ENCODE results near the gene MAGI2. TPM values are rescaled to one million over a fixed set of nuclear protein-coding genes. Genes with fewer than 3 reads are reported as not detected.

Gene MAGI2
- total RNA-seq, 2 donors from 2014 or later, result 10.3 to 19.2 TPM

- no peak overlapping the region for H3K27ac Mint-ChIP-seq
- Histone ChIP-seq H3K9ac (ENCODE audit: extremely low read depth, low read length, poor library complexity, severe bottlenecking) (no peak overlapping the region), H3K4me1 (ENCODE audit: control insufficient read depth, insufficient read depth, low read length) (no peaks in the 10 kb centered on the region), H3K36me3 (ENCODE audit: control insufficient read depth, insufficient read depth, low read length) (no peaks in the 10 kb centered on the region), H3K9me3 (ENCODE audit: control insufficient read depth, low read length) (peaks cover 5% of the 10 kb centered on the region), H3K27ac (ENCODE audit: low read depth, low read length) (no peak overlapping the region), H3K4me3 (ENCODE audit: low read length) (no peak overlapping the region), H3K27me3 (ENCODE audit: control insufficient read depth, insufficient read depth, low read length, poor library complexity, severe bottlenecking) (no peaks in the 10 kb centered on the region)
- TF ChIP-seq CTCF (conservative IDR thresholded peaks at IDR 0.05), result no peak
- no peaks in the 10 kb centered on the region for H3K36me3 Mint-ChIP-seq (ENCODE audit: low read depth)
- H3K9me3 Mint-ChIP-seq, result no peaks in the 10 kb centered on the region
- H3K4me1 Mint-ChIP-seq, result no peaks in the 10 kb centered on the region
- no peak overlapping the region for H3K4me3 Mint-ChIP-seq
- DNase-seq, result no peak
- H3K27me3 Mint-ChIP-seq (ENCODE audit: insufficient read depth), result no peaks in the 10 kb centered on the region
- 98 to 100% methylated on average over 1 to 2 of the region's 2 CpGs for WGBS, 2 experiments (ENCODE audit: insufficient coverage in 1 of 2, insufficient read length in 1 of 2)
Measured at GRCh38 chr7:79221211-79221610, 232.3 kb downstream of the MAGI2 start.

GRCh38 chr7:79217976-79218626 lies 235.4 kb downstream of the MAGI2 start:
- H3K9ac ChIP-seq (ENCODE audit: extremely low read depth, low read length, poor library complexity, severe bottlenecking), result no peak overlapping the region
- Mint-ChIP-seq H3K4me1 (peaks cover 8% of the 10 kb centered on the region), H3K36me3 (ENCODE audit: low read depth) (no peaks in the 10 kb centered on the region), H3K27me3 (ENCODE audit: insufficient read depth) (no peaks in the 10 kb centered on the region), H3K9me3 (no peaks in the 10 kb centered on the region), H3K27ac (no peak overlapping the region), H3K4me3 (no peak overlapping the region)
- 88 to 92% methylated on average over 4 to 5 of the region's 5 CpGs for WGBS, 2 experiments (ENCODE audit: insufficient coverage in 1 of 2, insufficient read length in 1 of 2)
- H3K4me1 ChIP-seq (ENCODE audit: control insufficient read depth, insufficient read depth, low read length), result no peaks in the 10 kb centered on the region
- no peak for DNase-seq
- no peak for TF ChIP-seq CTCF (conservative IDR thresholded peaks at IDR 0.05)
- no peaks in the 10 kb centered on the region for H3K27me3 ChIP-seq (ENCODE audit: control insufficient read depth, insufficient read depth, low read length, poor library complexity, severe bottlenecking)
- H3K9me3 ChIP-seq (ENCODE audit: control insufficient read depth, low read length), result peaks cover 5% of the 10 kb centered on the region
- no peak overlapping the region for H3K4me3 ChIP-seq (ENCODE audit: low read length)
- H3K36me3 ChIP-seq (ENCODE audit: control insufficient read depth, insufficient read depth, low read length), result no peaks in the 10 kb centered on the region
- H3K27ac ChIP-seq (ENCODE audit: low read depth, low read length), result no peak overlapping the region

- Mint-ChIP-seq H3K4me3 (no peak overlapping the region), H3K9me3 (no peaks in the 10 kb centered on the region), H3K27me3 (ENCODE audit: insufficient read depth) (no peaks in the 10 kb centered on the region), H3K36me3 (ENCODE audit: low read depth) (no peaks in the 10 kb centered on the region), H3K4me1 (peaks cover 8% of the 10 kb centered on the region), H3K27ac (no peak overlapping the region)
- Histone ChIP-seq H3K27me3 (ENCODE audit: control insufficient read depth, insufficient read depth, low read length, poor library complexity, severe bottlenecking) (no peaks in the 10 kb centered on the region), H3K36me3 (ENCODE audit: control insufficient read depth, insufficient read depth, low read length) (no peaks in the 10 kb centered on the region), H3K27ac (ENCODE audit: low read depth, low read length) (no peak overlapping the region), H3K4me1 (ENCODE audit: control insufficient read depth, insufficient read depth, low read length) (no peaks in the 10 kb centered on the region), H3K9me3 (ENCODE audit: control insufficient read depth, low read length) (peaks cover 5% of the 10 kb centered on the region), H3K4me3 (ENCODE audit: low read length) (no peak overlapping the region), H3K9ac (ENCODE audit: extremely low read depth, low read length, poor library complexity, severe bottlenecking) (no peak overlapping the region)
- no peak for DNase-seq
- TF ChIP-seq CTCF (conservative IDR thresholded peaks at IDR 0.05), result no peak
Measured at GRCh38 chr7:79217468-79217867, 236.0 kb downstream of the MAGI2 start.
